ENCODE results near the gene TBX10. TPM values are rescaled to one million over a fixed set of nuclear protein-coding genes. Genes with fewer than 3 reads are reported as not detected.
A peak's percentile ranks its signal among the peaks of the same experiment; 100 is the strongest.

The TBX10 gene
- total RNA-seq, 1 donor from 2014 or later: not detected

DNA sequence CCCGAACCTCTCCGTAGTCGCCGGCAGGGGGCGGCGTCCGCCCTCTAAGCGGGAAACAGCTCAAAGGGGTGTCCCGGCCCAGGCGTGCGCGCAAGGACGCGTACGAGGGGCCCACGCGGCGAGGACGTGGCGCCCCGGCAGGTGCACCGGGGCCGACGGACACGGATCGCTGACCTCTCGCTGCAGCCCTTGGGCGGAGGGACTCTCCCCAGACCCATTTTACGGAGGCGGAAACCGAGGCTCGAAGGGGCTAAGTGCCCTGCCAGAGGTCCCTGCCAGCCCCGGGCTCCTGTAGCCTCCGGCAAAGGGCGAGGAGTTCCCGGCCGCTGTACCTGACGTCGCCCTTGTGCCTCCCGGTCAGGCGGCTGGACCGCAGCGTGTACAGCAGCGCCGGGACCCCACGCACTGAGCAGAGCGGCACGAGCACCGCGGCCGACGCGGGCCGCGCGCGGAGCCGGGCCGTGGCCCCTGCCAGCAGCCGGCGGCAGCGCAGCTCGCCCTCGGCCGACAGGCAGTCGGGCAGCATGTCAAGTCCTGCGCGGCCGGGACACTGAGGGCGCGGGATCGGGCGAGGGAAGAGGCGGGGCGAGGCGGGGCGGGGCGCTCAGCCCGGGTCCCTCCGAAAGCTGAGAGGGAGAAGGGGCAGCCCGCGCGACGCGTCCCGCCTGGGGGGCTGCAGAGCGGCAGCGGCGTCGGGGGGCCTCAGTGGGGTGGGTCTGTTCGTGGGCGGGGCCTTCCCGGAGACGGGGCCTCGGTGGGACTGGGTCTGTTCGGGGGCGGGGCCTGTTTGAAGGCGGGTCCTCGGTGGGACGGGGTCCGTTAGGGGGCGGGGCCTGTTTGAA, 10.0 kb downstream of the TBX10 start, which contains the start of gene NUDT8:
TSS of gene NUDT8 (minus strand) at position 552 of the 842 bp plus-strand sequence. CDS start at position 526, 26 bp downstream.
- FAIRE-seq: no peak
- H3K4me3 Mint-ChIP-seq (ENCODE audit: unreplicated experiment): peak within 1 kb of the TSS; percentile 88
- H3K36me3 Mint-ChIP-seq (ENCODE audit: low read depth, unreplicated experiment): peaks cover 5% of the 10 kb centered on the region
- Histone ChIP-seq H3K4me2 (ENCODE audit: low read length) (peak within 1 kb of the TSS; percentile 96), H3K4me1 (ENCODE audit: insufficient read depth, low read length) (peaks cover 8% of the 10 kb centered on the region), H2AFZ (ENCODE audit: low read depth, low read length) (peak within 1 kb of the TSS; percentile 98), H3K79me2 (ENCODE audit: insufficient read depth, low read length) (no peaks in the 10 kb centered on the region), H4K20me1 (ENCODE audit: insufficient read depth, low read length) (no peaks in the 10 kb centered on the region), H3K27ac (ENCODE audit: low read depth, low read length) (peak within 1 kb of the TSS; percentile 60), H3K9me3 (ENCODE audit: insufficient read depth, low read depth, low read length) (no peaks in the 10 kb centered on the region), H3K36me3 (ENCODE audit: insufficient read depth, low read length) (no peaks in the 10 kb centered on the region), H3K9ac (ENCODE audit: low read length) (peak within 1 kb of the TSS; percentile 74), H3K27me3 (ENCODE audit: insufficient read depth, low read length) (no peaks in the 10 kb centered on the region), H3K4me3 (ENCODE audit: insufficient read depth, low read depth, low read length) (peak within 1 kb of the TSS; percentile 71)
- peak; percentile 44 for DNase-seq (ENCODE audit: low read depth)
- peak within 1 kb of the TSS; percentile 89 for H3K27ac Mint-ChIP-seq (ENCODE audit: unreplicated experiment)
- H3K9me3 Mint-ChIP-seq (ENCODE audit: unreplicated experiment): no peaks in the 10 kb centered on the region
- no peaks in the 10 kb centered on the region for H3K4me1 Mint-ChIP-seq (ENCODE audit: low read depth, unreplicated experiment)
- TF ChIP-seq, protein P1, sequence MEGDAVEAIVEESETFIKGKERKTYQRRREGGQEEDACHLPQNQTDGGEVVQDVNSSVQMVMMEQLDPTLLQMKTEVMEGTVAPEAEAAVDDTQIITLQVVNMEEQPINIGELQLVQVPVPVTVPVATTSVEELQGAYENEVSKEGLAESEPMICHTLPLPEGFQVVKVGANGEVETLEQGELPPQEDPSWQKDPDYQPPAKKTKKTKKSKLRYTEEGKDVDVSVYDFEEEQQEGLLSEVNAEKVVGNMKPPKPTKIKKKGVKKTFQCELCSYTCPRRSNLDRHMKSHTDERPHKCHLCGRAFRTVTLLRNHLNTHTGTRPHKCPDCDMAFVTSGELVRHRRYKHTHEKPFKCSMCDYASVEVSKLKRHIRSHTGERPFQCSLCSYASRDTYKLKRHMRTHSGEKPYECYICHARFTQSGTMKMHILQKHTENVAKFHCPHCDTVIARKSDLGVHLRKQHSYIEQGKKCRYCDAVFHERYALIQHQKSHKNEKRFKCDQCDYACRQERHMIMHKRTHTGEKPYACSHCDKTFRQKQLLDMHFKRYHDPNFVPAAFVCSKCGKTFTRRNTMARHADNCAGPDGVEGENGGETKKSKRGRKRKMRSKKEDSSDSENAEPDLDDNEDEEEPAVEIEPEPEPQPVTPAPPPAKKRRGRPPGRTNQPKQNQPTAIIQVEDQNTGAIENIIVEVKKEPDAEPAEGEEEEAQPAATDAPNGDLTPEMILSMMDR (IDR thresholded peaks at IDR 0.05; ENCODE audit: insufficient read depth, low read depth, low read length): no peak
- TF ChIP-seq EZH2 (IDR thresholded peaks at IDR 0.05; ENCODE audit: insufficient read depth, low read length): no peak
- peaks cover 5% of the 10 kb centered on the region for H3K27me3 Mint-ChIP-seq (ENCODE audit: low read depth, unreplicated experiment)

DNA sequence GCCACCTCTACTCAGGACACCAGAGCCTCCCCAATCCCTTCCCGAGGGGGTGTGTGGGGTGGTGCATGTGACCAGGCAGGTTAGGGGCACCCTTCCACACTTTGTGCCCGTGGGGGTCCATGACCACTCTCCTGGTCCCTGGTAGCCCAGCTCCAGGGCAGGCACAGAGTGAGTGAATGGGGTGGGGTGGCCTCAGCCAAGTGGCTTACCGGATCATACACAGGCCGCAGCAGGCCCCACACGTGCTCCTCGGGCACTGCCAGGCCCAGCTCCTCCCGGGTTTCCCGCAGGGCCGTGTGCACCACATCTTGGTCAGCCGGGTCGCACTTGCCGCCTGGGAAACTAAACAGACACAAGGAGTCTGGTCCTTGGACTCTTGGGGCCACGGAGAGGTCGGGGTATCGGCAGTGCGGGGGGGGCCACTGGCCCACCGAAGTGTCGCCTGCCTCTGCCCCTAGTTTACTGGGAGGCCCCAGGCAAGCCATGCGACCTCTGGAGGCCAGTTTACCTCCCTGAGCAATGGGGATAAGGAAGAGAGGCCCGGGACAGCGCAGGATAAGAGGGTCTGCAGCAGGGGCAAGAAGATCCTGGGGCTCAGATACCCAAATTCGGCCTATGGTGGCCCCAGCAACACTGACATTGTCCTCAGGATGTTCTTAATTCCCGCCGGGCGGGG, 10.7 kb downstream of the TBX10 start:
- Mint-ChIP-seq H3K36me3 (ENCODE audit: low read depth, unreplicated experiment) (peaks cover 5% of the 10 kb centered on the region), H3K27me3 (ENCODE audit: low read depth, unreplicated experiment) (peaks cover 7% of the 10 kb centered on the region), H3K27ac (ENCODE audit: unreplicated experiment) (no peak overlapping the region), H3K9me3 (ENCODE audit: unreplicated experiment) (peaks cover 2% of the 10 kb centered on the region), H3K4me3 (ENCODE audit: unreplicated experiment) (no peak overlapping the region), H3K4me1 (ENCODE audit: low read depth, unreplicated experiment) (no peaks in the 10 kb centered on the region)
- Histone ChIP-seq H3K27ac (ENCODE audit: low read depth, low read length) (no peak overlapping the region), H3K9me3 (ENCODE audit: insufficient read depth, low read depth, low read length) (no peaks in the 10 kb centered on the region), H2AFZ (ENCODE audit: low read depth, low read length) (peak overlapping the region; percentile 98), H3K27me3 (ENCODE audit: insufficient read depth, low read length) (no peaks in the 10 kb centered on the region), H3K4me3 (ENCODE audit: insufficient read depth, low read depth, low read length) (no peak overlapping the region), H3K36me3 (ENCODE audit: insufficient read depth, low read length) (no peaks in the 10 kb centered on the region), H3K79me2 (ENCODE audit: insufficient read depth, low read length) (no peaks in the 10 kb centered on the region), H3K4me1 (ENCODE audit: insufficient read depth, low read length) (peaks cover 8% of the 10 kb centered on the region), H4K20me1 (ENCODE audit: insufficient read depth, low read length) (no peaks in the 10 kb centered on the region), H3K4me2 (ENCODE audit: low read length) (peak overlapping the region; percentile 95), H3K9ac (ENCODE audit: low read length) (no peak overlapping the region)
- TF ChIP-seq, protein P1 (IDR thresholded peaks at IDR 0.05; ENCODE audit: insufficient read depth, low read depth, low read length): peak; percentile 59
- TF ChIP-seq EZH2 (IDR thresholded peaks at IDR 0.05; ENCODE audit: insufficient read depth, low read length): no peak
- FAIRE-seq (no peak), DNase-seq (ENCODE audit: low read depth) (no peak)
